Spleen (tissue), 11 donors: Measurements from ENCODE around the gene OS9. TPM values are rescaled to one million over a fixed set of nuclear protein-coding genes. Genes with fewer than 3 reads are reported as not detected.

Experiments
- DNase-seq: peaks from one replicate; pipeline ENCODE4 v3.0.0-alpha.2; 2020
- H3K27ac ChIP-seq, 8 donors: fragments of 200-600 bp; sonication (generic) in 7 of 8; 1 replicate in 4 of 8; 2 replicates in 4 of 8; pipeline versions ENCODE4 v1.5.0 to v1.8.0; 2016 to 2021; ENCODE audit warnings: inconsistent platforms in 4 of 8, mild to moderate bottlenecking in 4 of 8, moderate library complexity in 1 of 8
- H3K27me3 ChIP-seq, 7 donors: fragments of 200-600 bp; sonication (generic) in 6 of 7; replicated peaks in 1 of 7; 1 replicate in 4 of 7; 2 replicates in 3 of 7; pipeline versions ENCODE4 v1.5.0 to v1.8.0; 2016 to 2021; ENCODE audit warnings: inconsistent platforms in 3 of 7, mild to moderate bottlenecking in 1 of 7
- H3K36me3 ChIP-seq, 6 donors: fragments of 200-600 bp; sonication (generic) in 5 of 6; 1 replicate in 4 of 6; 2 replicates in 2 of 6; pipeline versions ENCODE4 v1.5.0 to v1.8.0; 2016 to 2021; ENCODE audit warnings: inconsistent platforms in 2 of 6
- H3K4me1 ChIP-seq, 6 donors: fragments of 200-600 bp; sonication (generic) in 5 of 6; 1 replicate in 3 of 6; 2 replicates in 3 of 6; pipeline versions ENCODE4 v1.5.0 to v1.8.0; 2016 to 2021; ENCODE audit warnings: inconsistent platforms in 3 of 6
- H3K4me3 ChIP-seq, 8 donors: fragments of 200-600 bp; sonication (generic) in 7 of 8; 1 replicate in 4 of 8; 2 replicates in 4 of 8; pipeline versions ENCODE4 v1.5.0 to v1.8.0; 2016 to 2021; ENCODE audit warnings: inconsistent platforms in 4 of 8, mild to moderate bottlenecking in 4 of 8, moderate library complexity in 2 of 8
- H3K9me3 ChIP-seq, 8 donors: fragments of 200-600 bp; sonication (generic) in 7 of 8; 1 replicate in 4 of 8; 2 replicates in 4 of 8; pipeline versions ENCODE4 v1.5.0 to v1.8.0; 2016 to 2021; ENCODE audit warnings: inconsistent platforms in 4 of 8
- POLR2A ChIP-seq, 3 donors: fragments of 450-650 bp; IDR thresholded peaks; one replicate each; pipeline ENCODE4 v1.5.1; 2017; ENCODE audit warnings: antibody characterized with exemption in 3 of 3, mild to moderate bottlenecking in 1 of 3
- POLR2AphosphoS5 ChIP-seq, 3 donors: sonication (generic); formaldehyde crosslinking; IDR thresholded peaks; one replicate each; pipeline ENCODE4 v1.5.1; 2017; ENCODE audit warnings: antibody characterized with exemption in 3 of 3
- WGBS, 5 donors: extraction: QIAGEN DNeasy Blood & Tissue Kit in 3 of 5; methylation state at CpG; one replicate each; pipeline versions ENCODE4 v1.1.5 to v1.1.7; 2013 to 2018; 5-methylcytosine and 5-hydroxymethylcytosine counted together
- intact Hi-C: fragments of 100-400 bp; cut with DNase I; formaldehyde crosslinking; loops from one replicate; pipeline ENCODE4 v1.15.0; 2023; ENCODE audit warnings: low total_unique reads
- polyA plus RNA-seq, 3 donors: library from polyadenylated mRNA; stranded (reverse); fragments of 200-250 nt; gene quantifications; one replicate each; pipeline ENCODE4 v1.2.1, GENCODE V29; 2013
- total RNA-seq, 7 donors: library from RNA; depleted of rRNA in 3 of 7; stranded (reverse); fragments of >200 nt in 3 of 7; fragmentation: NEBNext Ultra II Directional in 4 of 7; extraction: Animal tissue kit (Norgen Biotek cat#: 25700) in 4 of 7; gene quantifications; one replicate each; pipeline versions ENCODE4 v1.1.0 to v1.2.1, GENCODE V29; 2016 to 2021
- TF ChIP-seq, protein P1 (sequence below), 11 experiments: fragments of 200-600 bp in 7 of 11; fragments of 450-650 bp in 4 of 11; sonication (generic) in 4 of 11; IDR thresholded peaks in 8 of 11; conservative IDR thresholded peaks in 3 of 11; 1 replicate in 7 of 11; 2 replicates in 4 of 11; pipeline versions ENCODE4 v1.4.0 to v1.8.0; 2016 to 2021; ENCODE audit warnings: antibody characterized with exemption in 11 of 11, inconsistent platforms in 4 of 11, mild to moderate bottlenecking in 1 of 11
- donor health status: healthy with polysubstance abuse.
- donor health status: DM: no; HTN: no; CAD: no; lungs with moderate emphysema.
- donor health status: DM: no; HTN: no; CAD: no.
- donor health status: Bipolar disorder and iron deficiency.
- donor health status: healthy.
- donor health status: DM: no; HTN: no; CAD: no.
- donor health status: DM: yes; HTN: yes; CAD: no.

Gene OS9
- total and polyA plus RNA-seq, 10 donors, result 94.9 to 323 (median 253) TPM

DNA sequence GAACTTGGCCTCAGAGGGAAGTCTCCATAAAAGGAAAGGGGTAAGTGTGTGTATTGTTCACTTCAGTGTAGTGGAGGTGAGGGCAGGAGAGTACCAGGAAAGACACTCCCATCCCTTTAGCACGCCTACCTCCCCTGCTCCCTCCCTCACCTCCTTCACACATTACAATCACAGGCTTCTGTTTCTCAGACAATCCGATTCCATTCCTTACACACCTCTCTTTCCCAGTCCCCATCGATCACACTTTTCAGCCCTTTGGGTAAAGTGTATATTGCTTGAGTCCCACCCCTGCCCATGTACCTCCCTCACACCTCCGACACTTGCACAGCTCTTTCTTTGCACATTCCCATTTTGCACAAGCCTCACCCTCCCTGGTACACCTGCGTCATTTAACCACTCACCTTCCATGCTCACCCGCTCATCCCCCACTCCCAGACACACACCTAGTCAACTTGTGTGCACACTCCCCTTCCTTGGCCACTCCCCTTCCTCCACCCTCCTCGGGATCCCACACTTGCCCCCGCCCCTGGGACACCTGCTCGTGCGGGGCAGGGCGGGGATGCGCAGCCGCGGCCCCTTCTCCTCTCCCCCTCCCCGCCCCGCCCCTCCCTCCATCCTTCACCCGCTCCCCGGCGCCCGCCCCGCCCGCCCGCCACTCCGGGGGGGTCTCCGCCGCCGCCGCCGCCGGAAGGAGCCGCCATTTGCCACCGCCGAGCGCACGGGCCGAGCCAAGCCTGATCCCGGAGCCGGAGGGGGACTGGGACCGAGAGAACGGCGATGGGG lies 60.7 kb downstream of the OS9 start, which contains the start of gene MARCHF9:
Gene MARCHF9 (plus strand): TSS at position 693 of the 783 bp plus-strand sequence. CDS start 426 bp downstream, outside the sequence.
- H3K27me3 ChIP-seq, result peaks cover 0 to 10% (median 0%) of the 10 kb centered on the region in 7 donors
- peaks cover 0 to 38% (median 28%) of the 10 kb centered on the region in 6 donors for H3K36me3 ChIP-seq
- peaks cover 26 to 82% (median 55%) of the 10 kb centered on the region in 6 donors for H3K4me1 ChIP-seq
- DNase-seq, result peak; percentile 94
- H3K27ac ChIP-seq, result peak within 1 kb of the TSS; percentile 65 to 95 (median 83)
- WGBS, 5 donors, result 1 to 3% (median 1%) methylated on average over 15 to 41 of the region's 41 CpGs
- intact Hi-C loops, result no loop called here
- H3K9me3 ChIP-seq, result no peaks in the 10 kb centered on the region
- H3K4me3 ChIP-seq, result peak within 1 kb of the TSS; percentile 58 to 95 (median 70)
- peak in 2 of 3 donors; percentile 59 to 63 for TF ChIP-seq POLR2AphosphoS5 (IDR thresholded peaks at IDR 0.05)
- TF ChIP-seq POLR2A (IDR thresholded peaks at IDR 0.05), result no peak

DNA sequence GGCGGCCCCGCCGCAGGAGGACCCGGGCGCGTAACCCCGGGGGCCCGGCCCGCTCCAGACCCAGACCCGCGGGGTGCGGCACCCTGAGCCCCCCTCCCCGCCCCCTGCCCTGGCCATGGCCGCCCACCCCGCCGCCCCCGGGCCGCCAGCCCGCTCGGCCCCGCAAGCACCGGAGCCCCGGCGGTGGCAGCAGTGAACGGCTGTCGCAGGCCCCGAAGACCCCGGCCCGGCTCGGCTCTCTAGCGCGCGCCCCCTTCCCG lies 61.2 kb downstream of the OS9 start:
- no peak for DNase-seq
- intact Hi-C loops, result no loop called here
- Histone ChIP-seq H3K4me3 (peak overlapping the region; percentile 58 to 95 (median 70)), H3K36me3 (peaks cover 0 to 32% (median 25%) of the 10 kb centered on the region in 6 donors), H3K27me3 (peaks cover 0 to 10% (median 0%) of the 10 kb centered on the region in 7 donors), H3K27ac (peak overlapping the region; percentile 65 to 95 (median 83)), H3K9me3 (no peaks in the 10 kb centered on the region), H3K4me1 (peaks cover 26 to 81% (median 55%) of the 10 kb centered on the region in 6 donors)
- TF ChIP-seq, protein P1, sequence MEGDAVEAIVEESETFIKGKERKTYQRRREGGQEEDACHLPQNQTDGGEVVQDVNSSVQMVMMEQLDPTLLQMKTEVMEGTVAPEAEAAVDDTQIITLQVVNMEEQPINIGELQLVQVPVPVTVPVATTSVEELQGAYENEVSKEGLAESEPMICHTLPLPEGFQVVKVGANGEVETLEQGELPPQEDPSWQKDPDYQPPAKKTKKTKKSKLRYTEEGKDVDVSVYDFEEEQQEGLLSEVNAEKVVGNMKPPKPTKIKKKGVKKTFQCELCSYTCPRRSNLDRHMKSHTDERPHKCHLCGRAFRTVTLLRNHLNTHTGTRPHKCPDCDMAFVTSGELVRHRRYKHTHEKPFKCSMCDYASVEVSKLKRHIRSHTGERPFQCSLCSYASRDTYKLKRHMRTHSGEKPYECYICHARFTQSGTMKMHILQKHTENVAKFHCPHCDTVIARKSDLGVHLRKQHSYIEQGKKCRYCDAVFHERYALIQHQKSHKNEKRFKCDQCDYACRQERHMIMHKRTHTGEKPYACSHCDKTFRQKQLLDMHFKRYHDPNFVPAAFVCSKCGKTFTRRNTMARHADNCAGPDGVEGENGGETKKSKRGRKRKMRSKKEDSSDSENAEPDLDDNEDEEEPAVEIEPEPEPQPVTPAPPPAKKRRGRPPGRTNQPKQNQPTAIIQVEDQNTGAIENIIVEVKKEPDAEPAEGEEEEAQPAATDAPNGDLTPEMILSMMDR (IDR thresholded peaks at IDR 0.05 in 8 of 11, conservative IDR thresholded peaks at IDR 0.05 in 3 of 11), result no peak
- TF ChIP-seq POLR2A (IDR thresholded peaks at IDR 0.05), result no peak
- no peak for TF ChIP-seq POLR2AphosphoS5 (IDR thresholded peaks at IDR 0.05)
- WGBS, 5 donors, result 0 to 3% (median 1%) methylated on average over 6 to 34 of the region's 34 CpGs; no CpG with 5 or more reads in 1 of the 5 donors

DNA sequence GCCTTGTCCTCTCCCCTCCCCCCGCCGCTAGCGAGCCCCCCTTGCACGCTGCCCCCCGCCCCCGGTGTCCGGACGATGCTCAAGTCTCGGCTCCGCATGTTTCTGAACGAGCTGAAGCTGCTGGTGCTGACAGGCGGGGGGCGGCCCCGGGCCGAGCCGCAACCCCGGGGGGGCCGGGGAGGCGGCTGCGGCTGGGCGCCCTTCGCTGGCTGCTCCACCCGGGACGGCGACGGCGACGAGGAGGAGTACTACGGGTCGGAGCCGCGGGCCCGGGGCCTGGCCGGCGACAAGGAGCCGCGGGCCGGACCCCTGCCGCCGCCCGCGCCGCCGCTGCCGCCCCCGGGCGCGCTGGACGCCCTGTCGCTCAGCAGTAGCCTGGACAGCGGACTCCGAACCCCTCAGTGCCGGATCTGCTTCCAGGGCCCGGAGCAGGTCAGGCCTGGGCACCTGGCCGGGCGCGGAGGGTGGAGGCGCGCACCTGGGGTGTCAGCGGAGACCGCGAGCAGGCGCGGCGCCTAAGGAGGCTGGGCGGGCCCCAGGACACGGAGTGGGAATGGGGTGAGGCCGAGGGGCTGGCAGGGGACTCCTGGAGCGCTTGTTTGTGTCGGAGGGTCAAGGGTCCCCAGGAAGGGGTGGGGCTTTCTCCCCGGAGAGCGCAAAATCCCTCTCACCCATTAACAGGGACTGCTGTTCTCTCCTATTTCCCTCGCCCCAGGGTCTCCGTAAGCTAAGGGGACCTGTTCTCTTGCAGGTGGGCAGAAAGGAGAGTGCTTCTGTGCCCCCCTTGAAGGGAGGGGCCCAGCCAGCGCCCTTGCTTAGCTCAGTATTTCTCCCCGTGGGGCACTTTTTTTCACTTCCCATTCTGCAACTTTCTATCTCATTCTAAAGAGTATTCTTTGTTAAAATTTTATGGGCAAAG lies 61.8 kb downstream of the OS9 start:
- Histone ChIP-seq H3K4me1 (peaks cover 25 to 75% (median 51%) of the 10 kb centered on the region in 6 donors), H3K27ac (peak overlapping the region; percentile 65 to 95 (median 83)), H3K36me3 (peaks cover 0 to 26% (median 20%) of the 10 kb centered on the region in 6 donors), H3K4me3 (peak overlapping the region; percentile 58 to 95 (median 70)), H3K27me3 (peaks cover 0 to 10% (median 0%) of the 10 kb centered on the region in 7 donors), H3K9me3 (no peaks in the 10 kb centered on the region)
- WGBS, 5 donors, result 0 to 3% (median 1%) methylated on average over 16 to 76 of the region's 76 CpGs
- DNase-seq, result peak; percentile 91
- TF ChIP-seq, protein P1 (IDR thresholded peaks at IDR 0.05 in 8 of 11, conservative IDR thresholded peaks at IDR 0.05 in 3 of 11), result no peak
- TF ChIP-seq POLR2AphosphoS5 (IDR thresholded peaks at IDR 0.05) (peak in 1 of 3 donors; percentile 39), POLR2A (IDR thresholded peaks at IDR 0.05) (no peak)
- intact Hi-C loops, result no loop called here
